Effector CD8-positive, alpha-beta T cell (primary cell): ENCODE results near the gene IPO11.
"Not testable (repeated sequence)": the region's sequence is repeated elsewhere in the genome, so short reads cannot be mapped to it uniquely, and the experiment has no call there.

Experiments
- DNase-seq: peaks from one replicate; lab custom pipeline; 2025; lab: John Stamatoyannopoulos, UW

Gene IPO11

DNA sequence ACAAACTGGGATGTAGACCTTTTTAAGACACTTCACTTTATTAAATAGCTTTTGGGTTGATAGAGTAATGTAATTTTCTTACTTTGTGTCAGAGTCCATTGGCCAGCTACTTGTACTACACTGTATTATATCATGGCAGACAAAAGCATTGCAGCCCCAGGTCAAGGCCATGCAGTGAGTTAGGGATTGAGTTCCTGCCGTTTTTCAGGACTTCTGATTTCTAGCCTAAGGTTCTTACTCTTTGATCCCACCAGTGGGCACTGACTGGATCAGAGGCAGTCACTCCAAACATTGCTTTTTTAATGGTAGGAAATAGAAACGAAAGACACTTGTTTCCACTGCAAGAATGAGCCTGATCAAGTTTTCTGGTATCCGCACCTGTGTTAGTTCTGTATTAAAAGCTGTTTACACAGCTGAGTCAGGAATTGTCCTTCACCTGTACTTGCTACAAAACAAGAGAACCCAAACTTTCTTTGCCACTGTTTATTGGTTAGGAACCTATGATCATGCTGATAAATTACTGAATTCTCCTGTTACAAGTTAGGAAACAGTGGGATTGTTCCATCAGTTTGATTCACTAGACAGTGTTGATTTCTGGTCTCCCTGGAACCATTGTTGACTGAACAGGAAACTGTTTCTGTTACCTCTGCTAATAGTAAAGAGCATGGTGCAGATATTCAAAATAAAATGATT is 188.1 kb downstream of the IPO11 start:
- DNase-seq: no peak

DNA sequence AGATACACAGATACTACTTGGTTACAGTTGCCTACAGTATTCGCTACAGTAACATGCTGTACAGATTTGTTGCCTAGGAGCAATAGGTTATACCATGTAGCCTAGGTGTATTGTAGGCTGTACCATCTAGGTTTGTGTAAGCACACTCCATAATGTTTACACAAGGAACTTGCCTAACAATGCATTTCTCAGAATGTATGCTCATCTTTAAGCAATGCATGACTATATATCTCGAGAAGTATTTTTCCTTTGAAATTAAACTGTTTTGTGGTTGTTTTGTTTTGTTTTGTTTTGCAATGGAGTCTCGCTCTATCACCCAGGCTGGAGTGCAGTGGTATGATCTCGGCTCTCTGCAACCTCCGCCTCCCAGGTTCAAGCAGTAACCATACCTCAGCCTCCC is 191.4 kb downstream of the IPO11 start:
- no peak for DNase-seq

DNA sequence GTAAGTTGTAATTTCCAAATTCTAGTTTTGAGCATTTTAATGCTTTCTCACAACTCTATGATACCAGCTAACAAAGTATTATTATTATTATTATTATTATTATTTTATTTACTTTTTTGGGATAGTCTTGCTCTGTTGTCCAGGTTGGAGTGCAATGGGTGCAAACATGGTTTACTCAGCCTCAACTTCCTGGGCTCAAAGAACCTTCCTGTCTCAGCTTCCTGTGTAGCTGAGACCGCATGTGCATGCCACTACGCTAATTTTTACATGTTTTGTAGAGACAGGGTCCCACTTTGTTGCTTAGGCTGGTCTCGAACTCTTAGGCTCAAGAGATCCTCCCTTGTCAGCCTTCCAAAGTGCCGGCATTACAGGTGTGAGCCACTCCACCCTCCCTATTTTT is 193.1 kb downstream of the IPO11 start:
- DNase-seq: no peak

DNA sequence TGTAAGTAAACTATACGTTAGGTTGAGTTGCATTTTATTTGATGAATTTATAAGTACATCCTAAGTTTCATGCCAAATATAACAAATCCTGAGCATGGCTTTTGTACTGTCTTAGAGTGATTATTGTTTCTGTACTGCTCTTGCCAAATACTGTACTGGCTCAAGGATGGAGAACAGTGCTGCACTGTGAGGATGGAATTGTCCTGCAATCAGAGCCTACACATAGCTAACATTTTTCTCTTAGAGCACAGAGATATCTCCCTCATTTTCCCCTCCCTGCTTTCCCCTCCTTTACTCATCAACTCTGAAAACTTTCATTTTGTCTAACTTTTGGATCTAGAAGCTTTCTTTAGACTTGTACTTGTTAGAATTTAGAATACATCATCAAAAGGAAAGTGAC is 194.3 kb downstream of the IPO11 start:
- no peak for DNase-seq

DNA sequence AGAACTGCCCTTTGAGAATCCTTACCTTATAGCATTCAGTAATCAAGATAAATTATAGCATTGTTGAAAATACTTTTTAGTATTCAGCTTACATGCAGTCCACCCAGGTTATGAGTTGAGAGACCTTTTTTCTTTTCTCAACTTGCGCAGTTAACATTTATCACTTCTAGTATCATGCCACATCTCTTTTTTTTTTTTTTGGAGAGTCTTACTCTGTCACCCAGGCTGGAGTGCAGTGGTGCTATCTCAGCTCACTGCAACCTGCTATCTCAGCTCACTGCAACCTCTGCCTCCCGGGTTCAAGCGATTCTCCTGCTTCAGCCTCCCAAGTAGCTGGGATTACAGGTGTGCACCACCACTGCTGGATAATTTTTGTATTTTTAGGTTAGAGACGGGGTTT is 195.1 kb downstream of the IPO11 start:
- no peak for DNase-seq

DNA sequence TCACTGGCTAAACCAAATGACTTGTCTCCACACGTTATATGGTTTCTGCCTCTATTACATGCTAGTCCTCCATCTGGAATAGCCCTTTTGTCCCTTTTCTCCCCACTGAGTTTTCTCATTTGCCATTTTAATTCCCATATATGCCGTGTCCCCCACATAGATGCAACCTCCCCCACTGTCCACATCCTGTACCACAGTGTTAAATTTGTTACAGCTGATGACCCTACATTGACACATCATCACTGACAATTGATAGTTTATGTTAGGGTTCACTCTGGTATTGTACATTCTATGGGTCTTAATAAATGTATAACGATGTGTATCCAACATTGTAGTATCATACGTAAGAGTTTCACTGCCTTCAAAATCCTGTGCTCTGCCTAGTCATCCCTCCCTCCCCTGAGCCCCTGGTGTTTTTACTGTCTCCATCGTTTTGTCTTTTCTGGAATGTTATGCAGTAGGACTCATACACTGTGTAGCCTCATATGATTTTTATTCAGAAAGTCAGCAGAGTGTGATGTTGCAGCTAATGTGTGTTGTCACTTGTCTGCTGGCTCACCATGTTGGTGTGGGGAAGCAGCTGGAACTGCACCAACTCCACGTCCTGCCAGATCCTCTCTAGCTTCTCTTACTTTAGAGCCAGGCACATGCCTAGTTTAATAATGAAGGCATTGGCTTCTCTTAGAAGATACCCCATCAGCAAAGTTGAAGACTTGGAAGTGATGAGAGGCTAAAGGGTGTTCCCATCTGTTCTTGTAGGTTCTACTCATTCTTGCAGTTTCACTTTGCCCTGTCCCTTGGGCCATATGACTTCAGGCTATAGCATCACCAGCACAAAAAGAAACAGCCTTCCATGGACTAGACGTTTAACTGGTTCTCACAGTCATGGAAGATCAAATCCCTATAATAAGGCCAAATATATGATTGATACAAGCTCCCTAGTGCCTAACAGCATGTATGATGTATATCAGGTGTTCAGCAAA is 196.3 kb downstream of the IPO11 start:
- DNase-seq: no peak

DNA sequence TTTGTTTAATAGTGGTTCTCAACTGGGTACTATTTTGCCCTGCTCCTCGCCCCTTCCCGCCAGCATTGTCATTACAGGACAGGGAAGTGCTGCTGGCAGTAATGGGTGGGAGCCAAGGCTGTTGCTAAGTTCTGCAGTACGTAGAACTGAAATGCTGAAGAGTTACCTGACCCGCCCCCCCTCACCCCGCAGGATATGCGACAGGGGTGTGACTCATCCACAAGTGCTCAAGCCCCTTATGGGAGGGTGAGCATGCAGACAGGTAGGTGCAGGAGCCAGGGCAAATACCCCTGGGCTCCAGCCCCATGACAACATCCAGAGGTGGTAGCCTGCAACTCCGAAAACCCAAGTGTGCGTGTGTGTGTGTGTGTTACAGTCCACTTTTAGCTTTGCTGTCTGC is 201.8 kb downstream of the IPO11 start:
- DNase-seq: no peak

DNA sequence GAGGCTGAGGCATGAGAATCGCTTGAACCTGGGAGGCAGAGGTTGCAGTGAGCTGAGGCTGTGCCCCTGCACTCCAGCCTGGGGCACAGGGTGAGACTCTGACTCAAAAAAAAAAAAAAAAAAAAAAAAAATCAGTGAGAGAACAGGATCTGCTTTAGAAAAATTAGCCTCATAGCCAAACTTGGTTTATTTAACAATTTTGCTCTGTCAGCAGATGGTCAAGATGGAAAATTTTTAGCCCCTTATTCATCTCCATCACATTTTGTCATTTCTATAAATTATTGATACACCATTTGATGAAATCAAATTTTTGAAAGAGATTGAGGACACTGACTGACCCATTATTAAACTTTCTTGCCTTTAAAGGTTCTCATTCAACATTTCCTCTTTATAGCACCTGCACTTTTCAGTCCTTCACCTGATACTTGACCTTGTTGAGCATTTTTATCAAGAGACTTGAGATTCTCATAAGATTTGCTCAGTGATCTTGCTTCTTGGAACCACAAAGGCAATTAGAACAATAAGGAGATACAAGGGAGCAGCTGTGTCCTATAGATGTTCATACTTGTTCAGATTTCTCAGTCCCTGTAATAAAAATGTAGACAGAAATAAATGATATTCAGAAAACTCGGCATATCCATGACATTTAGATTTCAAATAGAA is 204.2 kb downstream of the IPO11 start:
- no peak for DNase-seq

DNA sequence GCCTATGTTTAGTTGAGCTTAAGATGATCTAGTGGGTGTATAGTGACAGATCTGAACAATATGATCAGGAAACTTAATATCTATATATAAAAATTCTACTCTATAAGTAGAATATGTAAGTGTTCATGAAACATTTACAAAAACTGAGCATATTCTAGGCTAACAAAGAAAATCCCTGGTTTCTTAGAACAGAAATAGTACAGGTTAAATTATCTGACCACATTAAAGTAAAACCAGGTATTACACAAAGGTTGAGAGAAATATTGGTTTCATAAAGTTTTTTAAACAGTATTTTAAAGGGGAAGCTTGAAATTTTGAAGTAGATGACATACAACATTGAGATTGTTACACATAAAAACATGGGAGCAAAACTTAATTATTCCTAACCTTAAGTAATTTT is 205.4 kb downstream of the IPO11 start:
- no peak for DNase-seq

DNA sequence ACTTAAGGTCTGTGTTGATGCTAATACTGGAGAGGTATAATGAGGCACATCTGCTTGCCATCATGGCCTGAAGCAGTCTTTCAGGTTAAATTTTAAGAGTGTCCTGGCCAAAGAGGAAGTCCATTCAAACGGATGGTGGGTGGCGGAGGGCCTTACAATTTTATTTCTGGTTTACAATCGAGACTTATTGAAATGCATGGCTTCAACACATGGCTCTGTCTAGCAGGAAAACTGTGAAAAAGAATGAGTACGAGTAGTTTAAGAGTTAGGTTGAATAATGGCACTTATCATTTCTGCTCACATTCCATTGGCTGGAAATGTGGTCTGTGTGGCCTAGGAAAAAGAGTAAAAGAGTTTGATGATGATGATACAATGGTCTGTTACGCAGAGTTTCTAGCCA is 208.2 kb downstream of the IPO11 start:
- no peak for DNase-seq

DNA sequence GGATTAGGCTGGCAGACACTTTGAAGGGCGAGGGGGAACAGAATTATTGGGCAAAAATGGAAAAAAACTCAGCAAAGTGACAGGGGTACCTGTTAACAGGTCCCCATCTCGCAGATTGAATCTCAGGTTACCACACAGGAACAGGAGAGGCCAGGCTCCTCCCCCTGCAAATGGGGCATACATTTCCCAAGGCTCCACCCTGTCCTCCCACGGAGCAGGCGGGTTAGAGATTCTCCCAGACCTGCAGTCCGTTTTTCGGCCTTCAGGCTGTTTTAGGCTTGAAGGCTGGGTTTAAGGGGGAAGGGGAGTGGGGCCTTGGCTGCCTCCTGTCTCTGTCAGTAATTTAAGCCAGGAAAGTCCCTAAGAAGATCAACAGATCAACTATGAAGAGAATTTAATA is 208.7 kb downstream of the IPO11 start:
- no peak for DNase-seq

DNA sequence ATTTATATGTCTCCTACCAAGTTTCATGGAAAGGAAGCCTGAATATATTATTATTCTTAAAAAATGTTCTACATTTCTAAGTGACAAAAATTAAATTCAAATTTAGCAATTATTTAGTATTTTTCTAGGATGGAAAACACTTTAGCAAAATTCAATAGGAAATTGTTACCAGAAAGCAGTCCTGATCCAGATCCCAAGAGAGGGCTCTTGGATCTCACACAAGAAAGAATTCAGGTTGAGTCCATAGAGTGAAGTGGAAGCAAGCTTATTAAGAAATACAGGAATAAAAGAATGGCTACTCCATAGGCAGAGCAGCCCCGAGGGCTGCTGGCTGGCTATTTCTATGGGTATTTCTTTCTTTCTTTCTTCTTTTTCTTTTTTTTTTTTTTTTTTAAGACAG is 210.7 kb downstream of the IPO11 start:
- no peak for DNase-seq

DNA sequence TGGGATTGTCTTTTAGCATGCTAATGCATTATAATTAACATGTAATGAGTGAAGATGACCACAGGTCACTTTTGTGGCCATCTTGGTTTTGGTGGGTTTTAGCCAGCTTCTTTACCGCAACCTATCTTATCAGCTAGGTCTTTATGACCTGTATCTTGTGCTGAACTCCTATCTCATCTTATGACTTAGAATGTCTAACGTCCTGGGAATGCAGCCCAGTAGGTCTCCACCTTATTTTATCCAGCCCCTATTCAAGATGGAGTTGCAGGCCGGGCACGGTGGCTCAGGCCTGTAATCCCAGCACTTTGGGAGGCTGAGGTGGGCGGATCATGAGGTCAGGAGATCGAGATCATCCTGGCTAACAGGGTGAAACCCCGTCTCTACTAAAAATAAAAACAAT is 211.9 kb downstream of the IPO11 start:
- DNase-seq: not testable (repeated sequence)

DNA sequence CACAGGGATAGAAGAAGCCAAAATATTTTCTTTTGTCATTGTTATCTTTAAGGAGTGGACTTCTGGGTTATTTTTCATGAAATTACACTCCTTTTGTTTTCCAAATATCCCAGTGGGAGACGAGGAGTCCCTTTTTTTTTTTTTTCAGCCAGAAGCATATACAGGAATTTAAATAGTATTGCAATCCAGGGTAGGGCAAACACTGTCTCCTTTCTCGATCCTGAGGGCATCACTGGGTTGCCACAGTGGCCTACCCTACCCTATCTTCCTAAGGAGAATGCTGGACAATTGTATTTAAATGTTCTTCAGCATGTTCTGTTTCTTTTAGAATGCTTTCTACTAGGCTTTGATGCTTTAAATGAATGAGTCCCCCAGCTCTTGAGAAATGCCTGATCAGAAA is 214.0 kb downstream of the IPO11 start:
- no peak for DNase-seq

DNA sequence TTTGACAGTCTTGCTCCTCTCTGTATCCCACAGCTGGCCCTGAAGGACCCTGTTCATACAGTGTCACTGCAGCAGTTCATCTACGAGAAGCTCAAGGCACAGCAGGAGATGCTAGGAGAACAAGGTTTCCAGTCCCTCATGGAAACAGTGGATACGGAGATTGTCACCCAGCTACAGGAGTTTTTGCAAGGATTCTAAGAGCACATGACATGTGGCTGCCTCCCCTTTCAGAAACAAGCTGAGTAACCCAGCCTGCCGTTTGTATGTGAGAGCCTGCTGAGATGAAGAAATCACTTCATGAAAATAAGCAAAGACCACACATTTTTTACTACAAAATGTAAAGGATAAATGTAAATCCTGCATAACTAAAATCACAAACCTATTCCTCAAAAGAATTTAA is 214.6 kb downstream of the IPO11 start:
- DNase-seq: no peak

DNA sequence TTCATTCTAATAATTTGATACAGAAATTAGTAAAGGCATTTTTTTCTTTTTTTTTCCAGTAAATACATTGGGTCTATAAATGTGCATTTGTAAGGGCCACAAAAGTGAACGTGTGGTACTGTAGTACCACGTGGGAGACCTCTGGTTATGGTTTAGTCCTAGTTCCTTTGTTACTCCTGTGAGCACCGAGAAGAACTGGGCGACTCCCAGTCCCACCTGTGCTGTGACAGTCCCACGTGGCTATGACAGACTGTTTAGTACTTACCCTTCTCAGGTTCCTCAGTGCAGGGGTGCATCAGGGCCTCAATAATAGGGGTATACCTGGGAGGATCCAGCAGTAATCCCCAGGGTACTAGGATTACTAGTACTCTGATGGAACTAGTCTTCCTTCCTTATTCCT is 215.3 kb downstream of the IPO11 start:
- DNase-seq: no peak

DNA sequence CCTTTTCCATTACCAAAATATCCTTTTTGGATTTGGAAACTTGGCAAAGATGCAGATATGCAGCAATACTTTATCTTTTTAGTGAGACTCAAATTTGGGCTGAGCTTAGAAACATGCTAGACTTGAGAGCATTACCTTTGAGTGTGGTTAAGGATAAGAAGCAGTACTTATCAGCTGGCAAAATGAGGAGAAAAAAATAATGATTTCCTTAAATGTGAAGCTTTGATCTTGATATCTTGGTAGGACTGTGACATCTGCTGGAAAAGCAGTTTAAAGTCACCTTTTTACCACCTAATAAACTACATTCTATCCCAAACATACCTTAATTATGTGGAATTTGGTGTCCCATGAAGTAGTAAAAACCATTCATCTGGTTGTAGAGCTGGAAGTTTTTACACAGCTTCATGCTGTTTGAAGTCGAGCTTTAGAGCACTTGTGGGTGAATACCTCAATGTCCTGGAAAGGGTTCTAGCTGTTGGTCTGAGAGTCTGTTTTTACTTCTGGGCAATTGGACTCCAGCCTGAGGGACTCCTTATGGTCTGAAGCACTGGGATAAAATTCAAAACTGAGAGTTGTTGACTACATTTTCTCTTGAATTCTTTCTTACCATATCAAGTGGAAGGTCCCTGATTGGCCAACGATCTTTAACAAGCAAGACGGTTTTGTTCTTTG is 219.5 kb downstream of the IPO11 start:
- DNase-seq: no peak

DNA sequence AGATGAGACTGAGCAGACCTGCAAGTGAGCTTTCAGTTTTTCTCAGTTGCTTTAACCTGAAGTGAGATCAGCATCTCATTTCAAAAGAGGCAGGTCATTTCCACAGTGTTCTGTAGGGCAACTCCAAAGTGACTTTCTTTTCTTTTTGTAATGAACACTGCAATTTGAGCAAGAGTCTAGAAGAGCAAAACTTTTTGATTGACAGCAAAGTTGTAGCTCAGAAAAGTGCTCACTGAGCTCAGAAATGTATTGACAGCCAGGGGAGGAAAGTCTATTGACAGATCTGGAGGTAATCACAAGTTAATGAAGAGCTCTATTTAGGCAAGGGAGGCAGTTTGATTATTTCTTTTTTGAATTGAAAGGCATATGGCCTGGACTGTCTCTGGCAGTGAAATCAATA is 220.7 kb downstream of the IPO11 start:
- DNase-seq: no peak

DNA sequence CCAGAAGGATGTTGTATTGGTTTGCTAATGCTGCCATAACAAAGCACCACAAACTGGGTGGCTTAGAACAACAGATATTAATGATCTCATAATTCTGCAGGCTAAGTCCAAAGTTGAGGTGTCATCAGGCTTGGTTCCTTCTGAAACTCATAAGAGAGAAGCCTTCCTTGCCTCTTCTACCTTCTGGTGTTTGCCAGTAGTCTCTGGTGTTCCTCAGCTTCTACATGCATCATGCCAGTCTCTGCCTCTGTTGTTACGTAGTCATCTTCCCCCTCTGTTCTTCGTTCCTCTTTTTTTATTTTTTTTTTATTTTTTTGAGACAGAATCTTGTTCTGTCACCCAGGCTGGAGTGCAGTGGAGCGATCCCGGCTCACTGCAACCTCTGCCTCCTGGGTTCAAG is 227.9 kb downstream of the IPO11 start:
- DNase-seq: no peak

DNA sequence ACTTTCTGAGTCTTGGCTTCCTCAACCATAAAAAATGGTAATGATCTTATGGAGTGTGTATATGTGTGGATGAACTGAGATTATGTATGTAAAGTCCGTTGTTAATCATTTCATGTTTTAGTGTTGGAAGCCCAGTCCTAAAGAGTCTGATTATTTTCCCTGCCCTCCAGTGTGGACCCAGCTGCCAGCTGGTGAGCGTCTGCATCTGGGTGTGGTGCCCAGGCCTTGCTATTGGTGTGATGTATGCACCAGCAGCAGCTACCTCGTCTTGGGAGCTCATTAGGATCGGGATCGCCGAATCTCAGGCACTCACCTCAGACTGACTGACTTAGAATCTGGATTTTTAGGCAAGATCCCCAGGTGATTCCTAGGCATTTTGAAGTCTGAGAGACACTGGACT is 229.9 kb downstream of the IPO11 start:
- DNase-seq: no peak

DNA sequence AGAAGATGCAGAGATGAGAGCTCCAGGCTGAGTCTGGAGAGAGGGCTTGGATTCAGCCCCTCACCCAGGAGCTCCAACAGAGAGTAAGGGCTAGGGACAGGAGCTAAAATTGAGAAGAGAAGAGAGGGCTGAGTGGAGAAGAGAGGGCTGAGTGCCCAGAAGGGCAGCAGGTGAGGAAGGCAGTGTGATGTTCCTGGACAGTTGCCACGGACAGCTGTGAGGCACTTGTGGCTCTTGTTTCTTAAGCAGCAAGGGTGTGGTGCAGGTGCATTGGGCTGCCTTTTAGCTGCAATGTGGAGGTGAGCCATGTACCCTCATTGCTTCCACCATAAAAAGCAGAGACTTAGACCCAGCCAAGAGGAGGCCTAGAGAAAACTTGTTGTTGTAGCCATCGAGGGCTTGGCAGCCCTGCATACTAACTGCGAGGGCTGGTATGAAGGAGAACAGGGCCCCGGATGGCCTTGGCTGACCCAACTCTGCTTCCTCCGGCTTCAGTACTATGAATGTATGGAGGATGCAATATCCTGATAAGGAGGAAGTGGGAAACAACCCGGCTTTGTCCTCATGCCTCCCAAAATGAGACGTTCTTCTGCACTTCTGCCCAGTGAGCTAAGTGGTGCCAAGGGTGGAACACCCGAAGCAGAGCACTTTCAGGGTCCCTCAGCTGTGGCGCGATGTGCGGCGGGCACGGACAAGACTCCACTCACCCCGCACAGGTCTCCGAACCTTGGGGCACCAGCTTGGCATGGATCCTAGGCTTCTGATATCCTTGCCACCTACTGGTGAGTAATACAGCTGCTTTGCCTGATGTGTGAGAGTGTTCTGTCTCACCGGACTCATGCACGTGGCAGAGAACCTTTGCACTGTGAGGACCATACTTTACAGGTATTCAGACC is 231.2 kb downstream of the IPO11 start:
- DNase-seq: no peak
